AG04450 (cell line): ENCODE measurements around the gene TMEM127. TPM values are rescaled to one million over a fixed set of nuclear protein-coding genes. Genes with fewer than 3 reads are reported as not detected.

Experiments
- CTCF ChIA-PET: fragments of 300-600, 350-600 bp; formaldehyde crosslinking; extraction: SDS; loops from one replicate; lab custom pipeline; 2022; ENCODE audit warnings: antibody characterized with exemption, inconsistent platforms; lab: Charles Lee
- POLR2A ChIA-PET: fragments of 350-600 bp; formaldehyde crosslinking; extraction: SDS; loops from one replicate; lab custom pipeline; 2021; ENCODE audit warnings: antibody characterized with exemption, inconsistent platforms; lab: Yijun Ruan, JAX
- DNase-seq: peaks from one replicate; pipeline ENCODE4 v3.0.0-alpha.2; 2011; ENCODE audit warnings: low read depth, low spot score
- H3K27ac ChIP-seq: one replicate; pipeline ENCODE4 v1.5.1; 2012; ENCODE audit warnings: low read depth, low read length, control low read depth
- H3K27me3 ChIP-seq: one replicate; pipeline ENCODE4 v1.6.0; 2012; ENCODE audit warnings: low read length; ENCODE audit not compliant: control insufficient read depth, insufficient read depth
- H3K4me3 ChIP-seq: 2 replicates; pipeline ENCODE4 v1.5.1; 2011; ENCODE audit warnings: mild to moderate bottlenecking, low read depth, low read length, control low read depth
- H3K9me3 ChIP-seq: 2 replicates; pipeline ENCODE4 v1.5.1; 2012; ENCODE audit warnings: low read length; ENCODE audit not compliant: control insufficient read depth, insufficient read depth
- polyA plus RNA-seq: library from polyadenylated mRNA; depleted of rRNA; stranded (reverse); fragments of >200 nt; gene quantifications from 2 replicates; pipeline ENCODE4 v1.2.3, GENCODE V29; 2011
- TF ChIP-seq, protein P1 (sequence below): IDR thresholded peaks from 2 replicates; pipeline ENCODE4 v1.5.1; 2011; ENCODE audit warnings: low read depth, low read length, control low read depth, inconsistent platforms

Gene TMEM127
- polyA plus RNA-seq, 1 experiment = 45.3 TPM

GRCh38 chr2:96249654-96250053 lies 16.1 kb downstream of the TMEM127 start:
- H3K9me3 ChIP-seq = 0 out of 2 replicates have a peak, but pooled peaks cover 4% of the 10 kb centered on the region
- POLR2A ChIA-PET = no interaction called here
- no peaks in the 10 kb centered on the region for H3K27me3 ChIP-seq
- no peak overlapping the region for H3K4me3 ChIP-seq
- no peak overlapping the region for H3K27ac ChIP-seq
- CTCF ChIA-PET = no interaction called here
- TF ChIP-seq, protein P1, sequence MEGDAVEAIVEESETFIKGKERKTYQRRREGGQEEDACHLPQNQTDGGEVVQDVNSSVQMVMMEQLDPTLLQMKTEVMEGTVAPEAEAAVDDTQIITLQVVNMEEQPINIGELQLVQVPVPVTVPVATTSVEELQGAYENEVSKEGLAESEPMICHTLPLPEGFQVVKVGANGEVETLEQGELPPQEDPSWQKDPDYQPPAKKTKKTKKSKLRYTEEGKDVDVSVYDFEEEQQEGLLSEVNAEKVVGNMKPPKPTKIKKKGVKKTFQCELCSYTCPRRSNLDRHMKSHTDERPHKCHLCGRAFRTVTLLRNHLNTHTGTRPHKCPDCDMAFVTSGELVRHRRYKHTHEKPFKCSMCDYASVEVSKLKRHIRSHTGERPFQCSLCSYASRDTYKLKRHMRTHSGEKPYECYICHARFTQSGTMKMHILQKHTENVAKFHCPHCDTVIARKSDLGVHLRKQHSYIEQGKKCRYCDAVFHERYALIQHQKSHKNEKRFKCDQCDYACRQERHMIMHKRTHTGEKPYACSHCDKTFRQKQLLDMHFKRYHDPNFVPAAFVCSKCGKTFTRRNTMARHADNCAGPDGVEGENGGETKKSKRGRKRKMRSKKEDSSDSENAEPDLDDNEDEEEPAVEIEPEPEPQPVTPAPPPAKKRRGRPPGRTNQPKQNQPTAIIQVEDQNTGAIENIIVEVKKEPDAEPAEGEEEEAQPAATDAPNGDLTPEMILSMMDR = no peak
- no peak for DNase-seq

DNA sequence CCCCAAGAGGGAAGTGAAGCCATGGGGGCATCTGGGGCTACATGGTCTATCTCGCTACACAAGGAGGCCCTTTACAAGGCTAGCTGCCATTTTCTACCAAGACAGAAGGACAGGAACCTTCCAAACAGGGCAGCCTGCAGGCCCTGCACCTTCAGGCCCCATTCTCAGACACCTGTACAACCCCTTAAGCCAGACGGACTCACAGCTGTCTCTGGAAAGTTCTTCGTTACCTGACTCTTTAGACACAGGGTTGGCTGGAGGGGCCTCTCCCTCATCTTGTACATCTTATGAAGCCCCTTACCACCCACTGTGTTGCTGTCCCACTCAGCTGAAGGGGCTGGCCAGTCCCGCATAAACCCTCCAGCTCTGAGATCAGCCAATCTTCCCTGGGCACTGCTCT lies 17.2 kb downstream of the TMEM127 start:
- TF ChIP-seq, protein P1 = no peak
- H3K27me3 ChIP-seq = no peaks in the 10 kb centered on the region
- H3K27ac ChIP-seq = no peak overlapping the region
- no peak overlapping the region for H3K4me3 ChIP-seq
- no peak for DNase-seq
- 0 out of 2 replicates have a peak, but pooled peaks cover 4% of the 10 kb centered on the region for H3K9me3 ChIP-seq
- CTCF ChIA-PET = no interaction called here
- POLR2A ChIA-PET = no interaction called here

GRCh38 chr2:96247896-96248295 lies 17.9 kb downstream of the TMEM127 start:
- ChIA-PET CTCF (interaction anchor here (1.8 kb wide), 1 partner anchor 74 kb away, joined by 5 read pairs; no protein-coding TSS in a partner anchor), POLR2A (no interaction called here)
- no peak for DNase-seq
- Histone ChIP-seq H3K4me3 (no peak overlapping the region), H3K27ac (no peak overlapping the region), H3K9me3 (0 out of 2 replicates have a peak, but pooled peaks cover 4% of the 10 kb centered on the region), H3K27me3 (no peaks in the 10 kb centered on the region)
- TF ChIP-seq, protein P1 = no peak

DNA sequence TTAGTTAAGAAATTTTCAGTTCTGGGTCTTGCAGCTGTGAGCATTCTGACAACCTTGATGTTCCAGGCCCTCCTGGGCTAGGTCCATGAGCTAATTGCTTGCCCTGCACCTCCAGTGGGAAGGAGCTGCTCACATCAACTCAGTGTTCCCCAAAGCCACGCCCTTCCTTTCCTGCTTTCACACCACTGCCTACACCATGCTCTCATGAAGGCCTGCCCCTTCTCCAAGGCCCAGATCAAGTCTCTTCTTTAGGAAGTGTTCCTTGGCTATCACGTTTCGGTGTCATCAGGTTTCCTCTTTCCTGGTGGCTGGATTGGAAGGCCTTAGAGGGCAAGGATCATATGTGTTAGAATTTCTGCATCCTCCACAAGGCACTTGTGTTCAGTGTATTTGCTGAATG lies 18.8 kb downstream of the TMEM127 start:
- TF ChIP-seq, protein P1 = no peak
- POLR2A ChIA-PET = no interaction called here
- 0 out of 2 replicates have a peak, but pooled peaks cover 4% of the 10 kb centered on the region for H3K9me3 ChIP-seq
- no peak for DNase-seq
- CTCF ChIA-PET = interaction anchor here (1.8 kb wide), 1 partner anchor 73 kb away, joined by 5 read pairs; no protein-coding TSS in a partner anchor
- no peak overlapping the region for H3K4me3 ChIP-seq
- H3K27me3 ChIP-seq = no peaks in the 10 kb centered on the region
- H3K27ac ChIP-seq = no peak overlapping the region

- TF ChIP-seq, protein P1 = no peak
- ChIA-PET CTCF (interaction anchor here (1.2 to 1.8 kb wide), 2 partner anchors 15 to 71 kb away, joined by 3 to 5 read pairs; no protein-coding TSS in a partner anchor), POLR2A (interaction anchor here (0.6 kb wide), 1 partner anchor 107 kb away, joined by 4 read pairs; no protein-coding TSS in a partner anchor)
- H3K27me3 ChIP-seq = no peaks in the 10 kb centered on the region
- H3K9me3 ChIP-seq = 0 out of 2 replicates have a peak, but pooled peaks cover 4% of the 10 kb centered on the region
- peak overlapping the region; percentile 21 for H3K27ac ChIP-seq
- DNase-seq = no peak
- no peak overlapping the region for H3K4me3 ChIP-seq
Measured at GRCh38 chr2:96245609-96246390, 20.0 kb downstream of the TMEM127 start.
